ENCODE measurements around the gene FAM120C.

FAM120C gene

GRCh38 chrX:54029529-54030143 lies 153.4 kb downstream of the FAM120C start:
- DNase-seq, result no peak

- no peak for DNase-seq
These were observed 158.7 kb downstream of the FAM120C start for GRCh38 chrX:54024350-54024749.
